GM10266 (cell line): ENCODE measurements around the gene HOXC10.

Source experiments
- DNase-seq: peaks from one replicate; pipeline ENCODE4 v3.0.0; 2012; ENCODE audit errors: extremely low spot score
- TF ChIP-seq, protein P1 (sequence below): IDR thresholded peaks from 2 replicates; pipeline ENCODE4 v1.5.1; 2012; ENCODE audit warnings: mild to moderate bottlenecking, low read depth; ENCODE audit not compliant: control insufficient read depth, insufficient read depth; ENCODE audit errors: missing control alignments

The HOXC10 gene

DNA sequence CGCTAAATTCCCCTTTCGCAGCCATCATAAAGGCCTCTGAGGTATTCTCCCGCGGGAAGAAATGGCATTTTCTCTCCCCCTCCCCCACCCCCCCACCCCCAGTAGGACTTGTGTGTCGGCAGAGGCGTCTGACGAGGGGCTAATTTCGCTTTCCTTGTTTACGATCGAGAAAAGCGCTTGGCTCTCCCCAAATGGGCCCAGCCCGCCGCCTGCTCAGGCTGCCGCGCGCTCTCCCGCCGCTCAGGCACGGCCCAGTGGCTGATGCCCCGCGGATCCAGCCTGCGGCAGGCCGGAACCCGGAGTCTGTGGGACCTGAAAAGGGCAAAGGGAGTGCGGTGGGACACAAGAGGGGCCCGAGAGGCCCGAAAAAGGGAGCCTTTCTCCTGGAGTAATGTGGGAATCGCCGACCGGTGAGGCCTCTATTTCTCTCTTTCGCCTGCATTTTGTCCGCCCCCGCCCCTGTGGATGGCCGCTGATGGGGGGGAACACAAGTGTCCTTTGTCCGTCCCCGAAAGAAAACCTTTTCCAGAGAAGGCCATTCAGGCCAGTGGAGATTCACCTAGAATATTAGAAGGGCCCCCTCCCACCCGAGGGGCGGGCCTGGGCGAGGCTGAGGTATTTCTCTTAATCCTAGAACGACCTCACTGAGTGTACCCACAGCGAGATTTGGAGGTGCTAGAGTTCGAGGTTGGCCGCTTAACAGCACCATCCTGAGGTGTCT is 34.3 kb downstream of the HOXC10 start:
- TF ChIP-seq, protein P1, sequence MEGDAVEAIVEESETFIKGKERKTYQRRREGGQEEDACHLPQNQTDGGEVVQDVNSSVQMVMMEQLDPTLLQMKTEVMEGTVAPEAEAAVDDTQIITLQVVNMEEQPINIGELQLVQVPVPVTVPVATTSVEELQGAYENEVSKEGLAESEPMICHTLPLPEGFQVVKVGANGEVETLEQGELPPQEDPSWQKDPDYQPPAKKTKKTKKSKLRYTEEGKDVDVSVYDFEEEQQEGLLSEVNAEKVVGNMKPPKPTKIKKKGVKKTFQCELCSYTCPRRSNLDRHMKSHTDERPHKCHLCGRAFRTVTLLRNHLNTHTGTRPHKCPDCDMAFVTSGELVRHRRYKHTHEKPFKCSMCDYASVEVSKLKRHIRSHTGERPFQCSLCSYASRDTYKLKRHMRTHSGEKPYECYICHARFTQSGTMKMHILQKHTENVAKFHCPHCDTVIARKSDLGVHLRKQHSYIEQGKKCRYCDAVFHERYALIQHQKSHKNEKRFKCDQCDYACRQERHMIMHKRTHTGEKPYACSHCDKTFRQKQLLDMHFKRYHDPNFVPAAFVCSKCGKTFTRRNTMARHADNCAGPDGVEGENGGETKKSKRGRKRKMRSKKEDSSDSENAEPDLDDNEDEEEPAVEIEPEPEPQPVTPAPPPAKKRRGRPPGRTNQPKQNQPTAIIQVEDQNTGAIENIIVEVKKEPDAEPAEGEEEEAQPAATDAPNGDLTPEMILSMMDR = no peak

DNA sequence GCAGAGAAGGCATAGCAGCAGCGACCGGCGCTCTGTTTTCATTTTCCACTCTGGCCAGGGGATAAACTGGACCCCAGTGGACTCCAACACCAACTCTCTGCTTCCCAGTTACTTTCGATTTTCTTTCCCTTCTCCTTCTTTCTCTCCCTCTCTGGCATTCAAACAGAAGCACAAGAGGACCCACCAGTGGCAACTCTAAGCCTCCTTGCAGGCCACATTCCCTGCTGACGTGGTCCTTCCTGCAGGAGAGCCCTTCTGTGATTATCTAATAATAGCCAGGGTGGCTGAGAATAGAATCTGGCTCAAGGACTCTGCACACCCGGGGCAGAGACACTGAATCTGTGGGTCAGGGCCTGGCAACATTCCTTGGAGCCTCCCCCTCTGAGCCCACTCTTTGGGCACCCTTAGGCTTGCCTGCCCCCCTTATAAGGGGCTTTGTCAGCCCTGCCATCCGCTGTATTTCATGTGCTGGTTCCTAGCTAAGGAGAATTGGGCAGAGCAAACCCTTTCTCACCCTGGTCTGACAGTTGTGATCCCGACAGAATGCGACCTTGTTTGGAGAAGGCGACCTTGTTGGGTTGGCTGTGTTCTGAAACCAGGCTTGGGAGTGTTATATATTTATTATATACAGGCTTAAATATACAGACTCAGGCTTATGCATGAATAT is 35.1 kb downstream of the HOXC10 start:
- TF ChIP-seq, protein P1 = no peak
- DNase-seq = no peak

More for the DNA sequence above, 34.3 kb downstream of the HOXC10 start:
- DNase-seq = no peak

DNA sequence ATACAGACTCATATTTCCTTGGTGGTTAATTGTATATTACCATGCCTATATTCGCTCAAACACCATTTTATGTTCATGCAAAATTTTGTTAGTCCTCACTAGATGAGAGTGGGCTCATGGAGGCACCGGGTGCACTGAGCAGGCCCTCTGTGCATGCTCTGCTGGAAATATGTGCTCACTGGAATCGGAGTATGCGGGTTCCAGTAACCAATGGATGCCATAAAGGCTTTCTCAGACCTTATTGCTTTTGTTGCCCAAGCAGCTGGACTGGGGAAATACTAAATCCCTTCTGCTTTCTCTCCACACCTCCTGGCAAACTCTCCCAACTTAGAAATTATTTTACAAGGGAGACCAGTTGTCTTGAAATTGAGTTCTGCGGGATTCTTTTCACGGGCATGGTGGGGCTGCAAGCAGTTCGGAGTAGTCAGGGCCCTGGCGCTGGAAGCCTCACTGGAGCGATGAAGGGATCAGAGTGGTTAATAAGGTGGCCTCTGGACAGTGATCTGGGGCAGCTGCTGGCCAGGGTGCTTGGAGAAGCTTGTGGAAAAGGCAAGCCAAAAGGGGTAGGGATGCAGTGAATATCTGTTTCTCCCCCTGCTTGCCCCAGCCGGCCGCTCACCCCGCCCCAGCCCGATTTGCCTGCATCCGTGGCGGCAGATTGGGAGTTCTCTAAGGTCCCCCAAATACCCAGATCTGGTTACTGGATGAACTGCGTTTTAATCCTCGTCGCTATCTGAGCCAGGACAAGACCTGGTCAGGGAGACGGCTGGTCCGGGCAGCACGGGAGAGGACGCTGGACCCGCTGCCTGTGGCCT is 35.9 kb downstream of the HOXC10 start:
- DNase-seq = no peak
- TF ChIP-seq, protein P1 = no peak

DNA sequence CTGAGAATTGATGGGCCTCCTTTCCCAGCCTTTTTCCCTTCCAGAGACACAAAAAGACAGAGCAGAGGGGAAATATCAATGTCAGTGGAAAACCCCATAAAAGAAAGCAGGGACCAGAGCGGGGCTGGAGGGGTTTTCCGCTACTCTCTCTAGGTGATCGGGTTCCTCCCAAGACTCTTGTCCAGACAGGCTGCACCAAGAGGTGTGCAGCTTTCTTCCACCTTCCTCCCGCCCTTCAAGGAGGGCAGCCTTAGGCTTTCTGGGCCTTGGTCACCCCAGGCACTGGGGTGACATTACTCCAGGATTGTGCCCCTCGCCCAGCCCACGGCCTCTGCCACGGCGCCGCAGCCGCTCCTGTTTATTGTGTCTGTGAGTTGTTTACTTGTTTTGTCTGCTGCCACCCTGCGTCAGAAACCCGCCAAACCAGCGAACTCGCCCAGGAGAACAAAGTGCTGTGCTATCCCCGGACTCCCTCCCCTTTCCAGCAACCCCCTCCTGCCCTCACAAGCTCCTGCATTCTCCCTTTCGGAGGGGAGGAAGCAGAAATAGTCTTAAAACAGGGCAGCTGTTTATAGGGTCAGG is 36.6 kb downstream of the HOXC10 start:
- no peak for DNase-seq
- TF ChIP-seq, protein P1 = peak; percentile 52

DNA sequence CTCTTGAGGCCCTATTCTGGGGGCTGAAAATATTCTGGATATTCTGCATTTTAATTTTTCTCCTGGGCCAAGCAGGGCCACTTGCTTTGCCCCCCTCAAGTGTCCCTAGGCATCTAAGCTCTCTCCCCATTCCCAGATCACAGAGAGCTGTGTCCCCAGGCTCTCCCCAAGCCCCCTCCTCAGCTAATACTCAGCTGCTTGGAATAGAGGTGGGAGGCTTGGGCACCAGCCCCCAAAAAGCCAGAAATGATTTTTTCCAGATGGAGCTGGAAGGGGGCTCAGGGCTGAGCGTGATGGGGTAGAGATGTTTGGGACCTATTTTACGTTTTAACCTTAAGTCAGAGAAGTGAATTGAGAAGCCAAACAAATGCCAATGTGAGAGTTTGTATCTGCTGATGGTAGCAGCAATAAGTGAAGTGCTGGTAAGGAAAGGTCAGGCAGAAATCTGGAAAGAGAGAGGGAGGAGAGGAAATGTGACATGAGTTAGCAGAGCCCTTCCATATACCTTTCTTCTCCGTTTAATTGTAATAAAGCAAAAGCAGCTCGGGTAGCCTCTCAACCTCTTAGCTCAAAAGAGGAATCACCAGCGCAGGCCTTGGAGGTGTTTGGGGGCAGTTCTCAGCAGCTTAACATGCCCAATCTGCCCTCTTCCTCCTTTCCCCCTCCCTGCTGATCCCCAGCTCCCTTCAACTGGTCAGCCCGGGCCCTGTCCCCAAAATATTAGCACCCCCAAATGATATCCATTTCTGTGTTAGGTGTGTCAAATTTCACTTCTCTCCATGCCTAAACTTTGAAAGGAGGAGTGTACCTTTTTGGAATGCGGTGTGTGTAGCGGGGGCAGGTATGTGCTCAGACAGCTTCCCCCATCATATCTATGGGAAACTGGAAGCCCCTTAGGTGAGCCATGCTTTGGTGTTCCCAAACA is 38.3 kb downstream of the HOXC10 start:
- no peak for DNase-seq

DNA sequence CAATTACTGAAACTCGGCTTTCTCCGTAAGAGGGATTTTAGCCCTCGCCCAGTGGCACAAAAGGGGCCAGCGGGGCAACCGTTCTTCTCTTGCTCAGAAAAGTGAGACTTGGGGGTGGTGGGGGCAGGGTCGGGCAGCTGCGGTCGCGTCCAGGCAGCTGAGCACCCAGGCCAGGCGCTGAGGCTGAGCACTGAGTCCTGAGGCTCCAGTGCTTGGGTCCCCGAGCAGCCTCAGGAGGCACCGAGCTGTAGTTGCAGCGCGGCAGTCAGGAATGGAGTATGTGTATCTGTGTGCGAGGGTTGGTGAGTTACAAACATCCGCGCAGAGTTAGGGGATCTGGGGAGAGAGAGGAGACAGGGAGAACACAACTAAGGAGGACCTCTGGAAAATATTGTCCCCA is 39.2 kb downstream of the HOXC10 start:
- DNase-seq = no peak
- TF ChIP-seq, protein P1 = no peak

More for the DNA sequence above, 38.3 kb downstream of the HOXC10 start:
- TF ChIP-seq, protein P1 = no peak
